Endothelial cell of umbilical vein (primary cell): Measurements from ENCODE around the gene ARHGEF10L. TPM values are rescaled to one million over a fixed set of nuclear protein-coding genes. Genes with fewer than 3 reads are reported as not detected.

Source experiments
- BruUV-seq: library from RNA; stranded (reverse); fragments of 400-500 nt; replicated peaks from 2 replicates; lab custom pipeline; 2021; lab: Mats Ljungman, UMichigan
- CTCF ChIA-PET: fragments of 300-600, 350-600 bp; sonication (Branson Sonifier 250); formaldehyde crosslinking; loops from one replicate; lab custom pipeline; 2021; ENCODE audit warnings: antibody characterized with exemption, inconsistent platforms; lab: Charles Lee
- POLR2A ChIA-PET: fragments of 300-600, 350-600 bp; sonication (Branson Sonifier 250); formaldehyde crosslinking; loops from one replicate; lab custom pipeline; 2021; ENCODE audit warnings: antibody characterized with exemption, inconsistent platforms; lab: Charles Lee
- DNase-seq: peaks from one replicate; pipeline ENCODE4 v3.0.0-alpha.2; 2011; ENCODE audit warnings: low read depth, low spot score
- FAIRE-seq: peaks from 2 replicates; lab custom pipeline; 2011; peaks lifted over from hg19 to GRCh38; lab: Jason Lieb, UNC
- H2AFZ ChIP-seq: 2 replicates; pipeline ENCODE4 v1.6.0; 2012; ENCODE audit warnings: low read depth, low read length, control low read depth, inconsistent platforms
- H3K27ac ChIP-seq: 2 replicates; pipeline ENCODE4 v1.5.1; 2011; ENCODE audit warnings: low read depth, mild to moderate bottlenecking, control low read depth, low read length, moderate library complexity; ENCODE audit not compliant: insufficient read depth
- H3K27me3 ChIP-seq, 2 experiments: 2 replicates each; pipeline versions ENCODE4 v1.6.0 to v1.6.1; 2011; ENCODE audit warnings: low read length in 2 of 2, mixed read lengths in 1 of 2; ENCODE audit not compliant: control insufficient read depth in 2 of 2, insufficient read depth in 2 of 2
- H3K36me3 ChIP-seq, 2 experiments: 2 replicates in 1 of 2; 3 replicates in 1 of 2; pipeline ENCODE4 v1.5.1; 2011; ENCODE audit warnings: low read length in 2 of 2, mild to moderate bottlenecking in 1 of 2, moderate library complexity in 1 of 2; ENCODE audit not compliant: control insufficient read depth in 2 of 2, insufficient read depth in 2 of 2; ENCODE audit errors: extremely low read depth in 1 of 2
- H3K4me1 ChIP-seq: 3 replicates; pipeline ENCODE4 v1.5.1; 2011; ENCODE audit warnings: mild to moderate bottlenecking, low read length; ENCODE audit not compliant: control insufficient read depth, insufficient read depth; ENCODE audit errors: extremely low read depth
- H3K4me2 ChIP-seq: 2 replicates; pipeline ENCODE4 v1.6.1; 2011; ENCODE audit warnings: low read length, control low read depth, mixed read lengths; ENCODE audit not compliant: insufficient read depth
- H3K4me3 ChIP-seq, 3 experiments: fragments of 200-600 bp in 1 of 3; sonication (generic), shearing (Covaris generic) in 1 of 3; replicated peaks in 1 of 3; 2 replicates each; pipeline ENCODE4 v1.5.1; 2011 to 2016; ENCODE audit warnings: control low read depth in 3 of 3, low read length in 3 of 3, mild to moderate bottlenecking in 2 of 3, inconsistent platforms in 1 of 3, low read depth in 1 of 3, moderate library complexity in 1 of 3; ENCODE audit not compliant: insufficient read depth in 1 of 3
- H3K79me2 ChIP-seq: 2 replicates; pipeline ENCODE4 v1.6.0; 2012; ENCODE audit warnings: low read length, inconsistent platforms; ENCODE audit not compliant: control insufficient read depth, insufficient read depth
- H3K9ac ChIP-seq: replicated peaks from 2 replicates; pipeline ENCODE3; 2011; ENCODE audit warnings: low read length, control low read depth; ENCODE audit not compliant: insufficient read depth; ENCODE audit errors: extremely low read depth
- H3K9me1 ChIP-seq: replicated peaks from 3 replicates; pipeline ENCODE4 v1.6.0; 2011; ENCODE audit warnings: mild to moderate bottlenecking, low read length; ENCODE audit not compliant: control insufficient read depth, insufficient read depth; ENCODE audit errors: extremely low read depth
- H3K9me3 ChIP-seq: replicated peaks from 2 replicates; pipeline ENCODE4 v1.5.1; 2012; ENCODE audit warnings: low read length, inconsistent platforms; ENCODE audit not compliant: control insufficient read depth, insufficient read depth
- H4K20me1 ChIP-seq: replicated peaks from 2 replicates; pipeline ENCODE3; 2011; ENCODE audit warnings: mild to moderate bottlenecking, low read length; ENCODE audit not compliant: control insufficient read depth, insufficient read depth; ENCODE audit errors: extremely low read depth
- CTCF ChIP-seq, 2 donors: IDR thresholded peaks; 1 replicate in 1 of 2; 2 replicates in 1 of 2; pipeline ENCODE4 v1.5.1; 2011; ENCODE audit warnings: low read length in 2 of 2, mild to moderate bottlenecking in 2 of 2, moderate library complexity in 2 of 2, control low read depth in 1 of 2, inconsistent platforms in 1 of 2, low read depth in 1 of 2; ENCODE audit not compliant: insufficient read depth in 1 of 2; ENCODE audit errors: extremely low read depth in 1 of 2
- JUN ChIP-seq: IDR thresholded peaks from 2 replicates; pipeline ENCODE4 v1.6.1; 2011; ENCODE audit warnings: borderline replicate concordance, low read depth; ENCODE audit not compliant: insufficient read length, insufficient read depth
- MAX ChIP-seq: IDR thresholded peaks from 2 replicates; pipeline ENCODE4 v1.6.1; 2011; ENCODE audit not compliant: insufficient read depth, insufficient read length
- MYC ChIP-seq: IDR thresholded peaks from one replicate; pipeline ENCODE4 v1.6.1; 2011; ENCODE audit warnings: mild to moderate bottlenecking, low read depth, low read length
- dilution Hi-C: fragments of 300-500 bp; cut with MboI; formaldehyde crosslinking; loops from one replicate; pipeline ENCODE4 v1.15.0; 2019; ENCODE audit warnings: low sequenced_read_pairs; ENCODE audit not compliant: extremely low pct_ligation_motif_present
- intact Hi-C: fragments of 100-400 bp; cut with micrococcal nuclease; formaldehyde crosslinking; loops from one replicate; pipeline ENCODE4 v1.10.0; 2022
- polyA plus RNA-seq, 4 experiments: library from polyadenylated mRNA; depleted of rRNA in 3 of 4; stranded (reverse) in 3 of 4; unstranded in 1 of 4; fragments of >200 nt; gene quantifications; 2 replicates each; pipeline versions ENCODE4 v1.2.1 to v1.2.3, GENCODE V29; 2011 to 2012; ENCODE audit warnings: missing spikeins in 1 of 4
- total RNA-seq: library from RNA; stranded (reverse); gene quantifications from 2 replicates; pipeline ENCODE4 v1.2.3, GENCODE V29; 2021

ARHGEF10L gene
- total and polyA plus RNA-seq, 2 donors (not counting 3 experiments of a cell fraction or from before 2014, with no cell fraction given), result 1.9 to 5.2 TPM

DNA sequence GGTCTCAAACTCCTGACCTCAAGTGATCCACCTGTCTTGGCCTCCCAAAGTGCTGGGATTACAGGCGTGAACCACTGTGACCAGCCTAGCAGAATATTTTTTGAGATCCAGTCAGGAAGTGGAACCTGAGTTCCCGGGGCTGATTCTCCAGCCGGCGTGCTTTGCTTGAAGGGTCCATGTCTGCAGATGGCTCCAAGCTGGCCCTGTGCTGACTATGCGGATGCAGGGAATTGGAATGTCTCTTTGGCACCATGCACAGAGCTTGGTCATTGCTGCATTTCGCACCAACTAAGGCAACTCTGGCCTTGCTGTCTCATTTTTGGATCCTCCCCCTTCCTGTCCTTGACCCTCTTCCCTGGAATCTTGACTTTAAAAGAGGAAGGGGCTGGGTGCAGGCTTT, 28.1 kb downstream of the ARHGEF10L start:
- no peaks in the 10 kb centered on the region for H3K27me3 ChIP-seq

More for the DNA sequence above, 28.1 kb downstream of the ARHGEF10L start:
- Histone ChIP-seq H3K27ac (no peak overlapping the region), H4K20me1 (no peaks in the 10 kb centered on the region), H3K79me2 (no peaks in the 10 kb centered on the region), H3K36me3 (no peaks in the 10 kb centered on the region), H3K4me3 (no peak overlapping the region), H3K4me1 (no peaks in the 10 kb centered on the region), H3K9me1 (no peaks in the 10 kb centered on the region), H3K4me2 (no peak overlapping the region), H3K9me3 (no peaks in the 10 kb centered on the region), H2AFZ (no peak overlapping the region), H3K9ac (no peak overlapping the region)
- no TSS peak for BruUV-seq
- CTCF ChIA-PET, result interaction anchor here (1.0 kb wide), 1 partner anchor 39 kb away, joined by 4 read pairs; no protein-coding TSS in a partner anchor
- dilution Hi-C loops (no loop called here), intact Hi-C loops (no loop called here)
- TF ChIP-seq JUN (no peak), MAX (no peak), MYC (no peak), CTCF (IDR thresholded peaks at IDR 0.05; ENCODE audit: extremely low read depth in 1 of 2, insufficient read depth in 1 of 2, low read depth in 1 of 2, low read length in 2 of 2) (no peak)
- FAIRE-seq (no peak), DNase-seq (no peak)
- POLR2A ChIA-PET, result no interaction called here
